Liver (tissue), 9 donors: ENCODE measurements around the gene CADM3. TPM values are rescaled to one million over a fixed set of nuclear protein-coding genes. Genes with fewer than 3 reads are reported as not detected.

Source experiments
- DNase-seq: peaks from one replicate; pipeline ENCODE4 v3.0.0-alpha.2; 2017; ENCODE audit warnings: low spot score
- H3K27ac ChIP-seq, 2 donors: one replicate each; pipeline ENCODE4 v1.7.0; 2013; ENCODE audit warnings: inconsistent platforms in 2 of 2, low read length in 2 of 2, control low read depth in 1 of 2, low read depth in 1 of 2, mild to moderate bottlenecking in 1 of 2
- H3K27me3 ChIP-seq, 4 donors: one replicate each; pipeline versions ENCODE4 v1.6.1 to v1.7.0; 2013; ENCODE audit warnings: low read length in 3 of 4, inconsistent platforms in 1 of 4, mild to moderate bottlenecking in 1 of 4, moderate library complexity in 1 of 4; ENCODE audit not compliant: control insufficient read depth in 4 of 4, insufficient read depth in 4 of 4
- H3K36me3 ChIP-seq, 4 donors: one replicate each; pipeline versions ENCODE4 v1.6.1 to v1.7.0; 2013; ENCODE audit warnings: low read length in 3 of 4, mild to moderate bottlenecking in 3 of 4, low read depth in 1 of 4, moderate library complexity in 1 of 4; ENCODE audit not compliant: control insufficient read depth in 4 of 4, insufficient read depth in 3 of 4
- H3K4me1 ChIP-seq, 4 donors: one replicate each; pipeline versions ENCODE4 v1.6.1 to v1.7.0; 2013; ENCODE audit warnings: low read length in 3 of 4, mild to moderate bottlenecking in 3 of 4, moderate library complexity in 1 of 4; ENCODE audit not compliant: control insufficient read depth in 4 of 4, insufficient read depth in 4 of 4
- H3K4me3 ChIP-seq, 3 donors: one replicate each; pipeline versions ENCODE4 v1.6.1 to v1.7.0; 2013; ENCODE audit warnings: low read length in 3 of 3, control low read depth in 1 of 3, low read depth in 1 of 3, mild to moderate bottlenecking in 1 of 3
- H3K9ac ChIP-seq, 2 donors: one replicate each; pipeline ENCODE4 v1.7.0; 2013; ENCODE audit warnings: low read length in 2 of 2, mild to moderate bottlenecking in 2 of 2, moderate library complexity in 2 of 2, control low read depth in 1 of 2, low read depth in 1 of 2
- H3K9me3 ChIP-seq, 4 donors: one replicate each; pipeline versions ENCODE4 v1.6.1 to v1.7.0; 2013; ENCODE audit warnings: low read length in 3 of 4; ENCODE audit not compliant: control insufficient read depth in 4 of 4
- ATF3 ChIP-seq: IDR thresholded peaks from 2 replicates; pipeline ENCODE4 v1.6.1; 2016; ENCODE audit warnings: antibody characterized with exemption
- EGR1 ChIP-seq, 2 donors: IDR thresholded peaks; 2 replicates each; pipeline ENCODE4 v1.6.1; 2016 to 2018; ENCODE audit warnings: antibody characterized with exemption in 2 of 2, low read depth in 2 of 2
- FOXA2 ChIP-seq: IDR thresholded peaks from 2 replicates; pipeline ENCODE4 v1.6.1; 2016; ENCODE audit warnings: antibody characterized with exemption
- GABPA ChIP-seq, 2 donors: IDR thresholded peaks in 1 of 2; conservative IDR thresholded peaks in 1 of 2; 2 replicates each; pipeline ENCODE4 v1.6.1; 2016; ENCODE audit warnings: antibody characterized with exemption in 2 of 2, mild to moderate bottlenecking in 1 of 2, moderate library complexity in 1 of 2
- HNF4G ChIP-seq: IDR thresholded peaks from 2 replicates; pipeline ENCODE4 v1.6.1; 2016; ENCODE audit warnings: antibody characterized with exemption
- NR2F2 ChIP-seq: IDR thresholded peaks from 2 replicates; pipeline ENCODE4 v1.6.1; 2016; ENCODE audit warnings: antibody characterized with exemption
- RAD21 ChIP-seq, 2 donors: IDR thresholded peaks; 2 replicates each; pipeline ENCODE4 v1.6.1; 2016; ENCODE audit warnings: antibody characterized with exemption in 2 of 2, mild to moderate bottlenecking in 2 of 2
- REST ChIP-seq: IDR thresholded peaks from 2 replicates; pipeline ENCODE4 v1.6.1; 2016; ENCODE audit warnings: antibody characterized with exemption, mild to moderate bottlenecking
- RXRA ChIP-seq, 2 donors: IDR thresholded peaks; 2 replicates each; pipeline ENCODE4 v1.6.1; 2017 to 2018; ENCODE audit warnings: antibody characterized with exemption in 2 of 2, mild to moderate bottlenecking in 1 of 2
- SP1 ChIP-seq: IDR thresholded peaks from 2 replicates; pipeline ENCODE4 v1.6.1; 2018; ENCODE audit warnings: antibody characterized with exemption, mild to moderate bottlenecking
- TAF1 ChIP-seq: conservative IDR thresholded peaks from 2 replicates; pipeline ENCODE4 v1.6.1; 2016; ENCODE audit warnings: antibody characterized with exemption, mild to moderate bottlenecking
- WGBS: extraction: QIAGEN DNeasy Blood & Tissue Kit; methylation state at CpG from one replicate; pipeline ENCODE4 v1.1.7; 2013; 5-methylcytosine and 5-hydroxymethylcytosine counted together
- polyA plus RNA-seq, 2 donors: library from polyadenylated mRNA; stranded (reverse) in 1 of 2; unstranded in 1 of 2; fragments of 200-250 nt in 1 of 2; fragments of >200 nt in 1 of 2; fragmentation: Nextera tagmentation in 1 of 2; extraction: Ambion mirVana in 1 of 2; gene quantifications; one replicate each; pipeline versions ENCODE4 v1.2.1 to v1.2.3, GENCODE V29; 2013 to 2015
- total RNA-seq, 2 donors: library from RNA; depleted of rRNA; stranded (reverse); fragments of >200 nt; gene quantifications; one replicate each; pipeline ENCODE4 v1.2.3, GENCODE V29; 2014
- TF ChIP-seq, protein P1 (sequence below): fragments of 150-350 bp; IDR thresholded peaks from 2 replicates; pipeline ENCODE4 v1.5.1; 2017; ENCODE audit warnings: improper control_type of control experiment, low read depth, low read length; ENCODE audit not compliant: missing input control
- donor health status: healthy.
- donor health status: healthy.
- donor health status: healthy.
- donor health status: healthy.
- donor health status: healthy.

Gene CADM3
- total and polyA plus RNA-seq, 4 donors: 0.14 to 0.25 (median 0.16) TPM

GRCh38 chr1:159190441-159190840 lies 19.0 kb downstream of the CADM3 start:
- H3K36me3 ChIP-seq: no peaks in the 10 kb centered on the region
- 68% methylated on average over 2 of the region's 2 CpGs for WGBS
- peaks cover 0 to 11% (median 4%) of the 10 kb centered on the region in 4 donors for H3K27me3 ChIP-seq
- no peak overlapping the region for H3K9ac ChIP-seq
- DNase-seq: no peak
- TF ChIP-seq TAF1 (no peak), NR2F2 (no peak), FOXA2 (no peak), RXRA (IDR thresholded peaks at IDR 0.05) (no peak), RAD21 (IDR thresholded peaks at IDR 0.05) (no peak), HNF4G (no peak), GABPA (IDR thresholded peaks at IDR 0.05 in 1 of 2, conservative IDR thresholded peaks at IDR 0.05 in 1 of 2) (no peak)
- TF ChIP-seq, protein P1, sequence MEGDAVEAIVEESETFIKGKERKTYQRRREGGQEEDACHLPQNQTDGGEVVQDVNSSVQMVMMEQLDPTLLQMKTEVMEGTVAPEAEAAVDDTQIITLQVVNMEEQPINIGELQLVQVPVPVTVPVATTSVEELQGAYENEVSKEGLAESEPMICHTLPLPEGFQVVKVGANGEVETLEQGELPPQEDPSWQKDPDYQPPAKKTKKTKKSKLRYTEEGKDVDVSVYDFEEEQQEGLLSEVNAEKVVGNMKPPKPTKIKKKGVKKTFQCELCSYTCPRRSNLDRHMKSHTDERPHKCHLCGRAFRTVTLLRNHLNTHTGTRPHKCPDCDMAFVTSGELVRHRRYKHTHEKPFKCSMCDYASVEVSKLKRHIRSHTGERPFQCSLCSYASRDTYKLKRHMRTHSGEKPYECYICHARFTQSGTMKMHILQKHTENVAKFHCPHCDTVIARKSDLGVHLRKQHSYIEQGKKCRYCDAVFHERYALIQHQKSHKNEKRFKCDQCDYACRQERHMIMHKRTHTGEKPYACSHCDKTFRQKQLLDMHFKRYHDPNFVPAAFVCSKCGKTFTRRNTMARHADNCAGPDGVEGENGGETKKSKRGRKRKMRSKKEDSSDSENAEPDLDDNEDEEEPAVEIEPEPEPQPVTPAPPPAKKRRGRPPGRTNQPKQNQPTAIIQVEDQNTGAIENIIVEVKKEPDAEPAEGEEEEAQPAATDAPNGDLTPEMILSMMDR: no peak
- no peaks in the 10 kb centered on the region for H3K9me3 ChIP-seq
- H3K4me3 ChIP-seq: no peak overlapping the region
- no peaks in the 10 kb centered on the region for H3K4me1 ChIP-seq
- H3K27ac ChIP-seq: no peak overlapping the region

- no peaks in the 10 kb centered on the region for H3K27me3 ChIP-seq
- no peak overlapping the region for H3K9ac ChIP-seq
- TF ChIP-seq TAF1: no peak
- no peak for TF ChIP-seq GABPA (IDR thresholded peaks at IDR 0.05 in 1 of 2, conservative IDR thresholded peaks at IDR 0.05 in 1 of 2)
- no peak for TF ChIP-seq ATF3
- TF ChIP-seq REST: no peak
- TF ChIP-seq FOXA2: no peak
- TF ChIP-seq, protein P1: peak; percentile 19
- TF ChIP-seq EGR1 (IDR thresholded peaks at IDR 0.05; ENCODE audit: low read depth in 2 of 2): no peak
- no peak for TF ChIP-seq SP1
- no peaks in the 10 kb centered on the region for H3K4me1 ChIP-seq
- no peak overlapping the region for H3K4me3 ChIP-seq
- no peaks in the 10 kb centered on the region for H3K9me3 ChIP-seq
- H3K27ac ChIP-seq: no peak overlapping the region
- WGBS: 66% methylated on average over 5 of the region's 5 CpGs
- H3K36me3 ChIP-seq: no peaks in the 10 kb centered on the region
- DNase-seq: no peak
Measured at GRCh38 chr1:159196543-159196942, 25.1 kb downstream of the CADM3 start.
